GM19468 (cell line): ENCODE results near the gene AKIP1.
"Not testable (repeated sequence)": the region's sequence is repeated elsewhere in the genome, so short reads cannot be mapped to it uniquely, and the experiment has no call there.

Source experiments
- ATAC-seq: cut with Tn5 transposase; IDR thresholded peaks from one replicate; pipeline ENCODE4 v1.9.1; 2021; ENCODE audit warnings: mild to moderate bottlenecking, moderate library complexity, moderate number of reproducible peaks; ENCODE audit not compliant: unreplicated experiment; ENCODE audit errors: extremely low read depth

Gene AKIP1

GRCh38 chr11:8911029-8911823, at the start of gene AKIP1:
Gene AKIP1, plus strand, starts transcription at chr11:8911189. Its CDS starts 261 bp downstream, at chr11:8911450.
- peak; percentile 70 for ATAC-seq

GRCh38 chr11:8863838-8864237, 47.2 kb upstream of the AKIP1 start:
- no peak for ATAC-seq

DNA sequence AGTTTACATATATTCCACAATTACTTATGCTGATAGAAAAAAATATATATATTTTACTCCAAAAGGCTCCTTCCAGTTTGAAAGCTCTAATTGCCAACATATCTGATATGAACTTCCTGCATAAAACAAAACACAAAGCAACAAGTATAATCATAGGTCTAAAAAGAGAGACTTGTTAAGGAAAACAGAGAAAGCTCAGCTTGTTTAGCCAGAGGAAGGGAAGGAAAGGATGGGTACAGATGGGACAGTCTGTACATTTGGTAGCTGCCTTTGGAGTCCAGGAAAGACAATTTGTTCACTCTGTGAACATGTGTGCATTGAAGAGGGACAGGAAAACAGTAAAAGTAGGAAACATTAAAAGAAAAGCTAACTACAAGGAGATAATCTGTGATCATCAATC, 45.7 kb upstream of the AKIP1 start:
- ATAC-seq: no peak

DNA sequence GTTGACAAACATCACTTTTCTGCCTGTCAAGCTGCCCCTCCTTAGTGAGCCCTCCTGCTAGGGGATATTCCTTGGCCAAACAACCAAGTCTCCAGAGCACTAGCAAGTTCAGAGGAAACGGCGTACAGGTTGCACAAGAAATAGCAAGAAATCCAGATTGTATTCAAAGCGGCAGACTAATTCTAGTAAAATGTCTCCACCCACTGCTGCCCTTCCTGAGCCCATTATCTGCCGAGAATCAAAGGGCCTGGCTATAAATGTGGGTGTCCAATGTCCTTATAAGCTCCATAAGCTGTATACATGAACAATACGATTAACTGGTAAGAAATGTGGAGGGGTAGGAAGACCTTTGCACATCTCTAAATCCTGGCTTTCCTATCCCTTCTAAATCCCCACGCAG, 44.0 kb upstream of the AKIP1 start:
- no peak for ATAC-seq

- ATAC-seq: no peak
Observed at GRCh38 chr11:8867931-8868631, 42.9 kb upstream of the AKIP1 start.

GRCh38 chr11:8870411-8871170, 40.4 kb upstream of the AKIP1 start:
- no peak for ATAC-seq

- no peak for ATAC-seq
Observed at GRCh38 chr11:8871171-8871775, 39.7 kb upstream of the AKIP1 start.

GRCh38 chr11:8871962-8872361, 39.0 kb upstream of the AKIP1 start:
- ATAC-seq: no peak

GRCh38 chr11:8873741-8874405, 37.1 kb upstream of the AKIP1 start:
- ATAC-seq: no peak

- ATAC-seq: no peak
Observed at GRCh38 chr11:8878771-8879170, 32.2 kb upstream of the AKIP1 start.

DNA sequence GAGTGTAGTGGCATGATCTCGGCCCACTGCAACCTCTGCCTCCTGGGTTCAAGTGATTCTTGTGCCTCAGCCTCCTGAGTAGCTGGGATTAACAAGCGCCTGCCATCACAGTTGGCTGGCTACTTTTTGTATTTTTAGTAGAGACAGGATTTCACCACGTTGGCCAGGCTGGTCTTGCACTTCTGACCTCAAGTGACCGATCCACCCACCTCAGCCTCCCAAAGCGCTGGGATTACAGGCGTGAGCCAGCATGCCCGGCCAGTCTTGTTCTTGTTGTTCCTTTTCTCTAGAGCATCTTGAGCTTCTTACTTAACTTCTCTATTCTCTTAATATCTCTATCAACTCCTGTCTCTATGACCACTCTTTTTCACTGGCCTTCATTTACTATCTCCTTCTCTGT, 29.4 kb upstream of the AKIP1 start:
- not testable (repeated sequence) for ATAC-seq

DNA sequence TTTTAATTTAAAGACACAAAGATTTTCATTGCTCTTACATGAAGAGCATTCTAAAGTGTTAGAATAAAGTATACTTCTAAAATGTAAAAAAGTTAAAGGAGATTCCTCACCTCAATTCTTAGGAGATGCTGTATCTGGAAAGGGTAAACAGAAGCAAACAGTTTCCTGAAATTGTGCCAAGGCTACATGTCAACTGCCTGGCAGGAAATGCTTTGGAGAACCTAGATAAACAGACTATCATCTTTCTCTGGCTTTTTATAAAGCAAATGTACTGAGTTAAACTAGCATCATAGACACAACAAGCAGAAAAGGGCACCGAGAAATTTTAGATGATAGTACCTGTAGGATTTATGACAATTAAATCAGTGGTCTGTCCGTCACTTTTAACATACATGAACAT, 24.7 kb upstream of the AKIP1 start:
- ATAC-seq: no peak

DNA sequence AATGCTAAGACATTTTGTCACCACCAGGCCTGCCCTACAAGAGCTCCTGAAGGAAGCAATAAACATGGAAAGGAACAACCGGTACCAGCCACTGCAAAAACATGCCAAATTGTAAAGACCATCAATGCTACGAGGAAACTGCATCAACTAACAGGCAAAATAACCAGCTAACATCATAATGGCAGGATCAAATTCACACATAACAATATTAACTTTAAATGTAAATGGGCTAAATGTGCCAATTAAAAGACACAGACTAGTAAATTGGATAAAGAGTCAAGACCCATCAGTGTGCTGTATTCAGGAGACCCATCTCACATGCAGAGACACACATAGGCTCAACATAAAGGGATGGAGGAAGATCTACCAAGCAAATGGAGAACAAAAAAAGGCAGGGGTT, 19.8 kb upstream of the AKIP1 start:
- not testable (repeated sequence) for ATAC-seq

- no peak for ATAC-seq
Observed at GRCh38 chr11:8899119-8899753, 11.8 kb upstream of the AKIP1 start.

DNA sequence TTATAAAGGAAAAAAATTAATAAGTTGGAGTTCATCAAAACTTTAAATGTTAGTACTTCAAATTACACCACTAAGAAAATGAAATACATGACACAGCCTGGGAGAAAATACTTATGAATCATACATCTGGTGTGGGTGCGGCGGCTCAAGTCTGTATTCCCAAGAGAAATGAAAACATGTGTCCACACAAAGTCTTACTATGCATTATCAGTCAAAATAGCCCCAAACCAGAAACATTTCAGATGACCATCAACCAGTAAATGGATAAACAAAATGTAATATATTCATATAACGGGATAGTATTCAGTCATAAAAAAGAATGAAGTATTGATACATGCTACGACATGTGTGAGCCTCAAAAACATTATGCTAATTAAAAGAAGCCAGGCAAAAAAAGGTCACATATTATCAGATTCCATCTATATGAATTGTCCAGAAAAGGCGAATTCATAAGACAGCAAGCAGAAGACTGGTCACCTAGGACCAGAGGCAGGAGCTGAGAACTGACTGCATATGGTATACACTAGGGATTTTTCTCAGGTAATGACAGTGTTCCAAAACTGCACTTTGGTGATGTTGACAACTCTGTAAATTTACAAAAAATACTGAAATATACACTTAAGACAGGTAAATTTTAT, 5.3 kb upstream of the AKIP1 start:
- no peak for ATAC-seq

- ATAC-seq: no peak
Observed at GRCh38 chr11:8907116-8907515, 3.9 kb upstream of the AKIP1 start.

- no peak for ATAC-seq
Observed at GRCh38 chr11:8908099-8908498, 2.9 kb upstream of the AKIP1 start.

GRCh38 chr11:8910649-8911026, 351 bp upstream of the AKIP1 start:
- no peak for ATAC-seq

DNA sequence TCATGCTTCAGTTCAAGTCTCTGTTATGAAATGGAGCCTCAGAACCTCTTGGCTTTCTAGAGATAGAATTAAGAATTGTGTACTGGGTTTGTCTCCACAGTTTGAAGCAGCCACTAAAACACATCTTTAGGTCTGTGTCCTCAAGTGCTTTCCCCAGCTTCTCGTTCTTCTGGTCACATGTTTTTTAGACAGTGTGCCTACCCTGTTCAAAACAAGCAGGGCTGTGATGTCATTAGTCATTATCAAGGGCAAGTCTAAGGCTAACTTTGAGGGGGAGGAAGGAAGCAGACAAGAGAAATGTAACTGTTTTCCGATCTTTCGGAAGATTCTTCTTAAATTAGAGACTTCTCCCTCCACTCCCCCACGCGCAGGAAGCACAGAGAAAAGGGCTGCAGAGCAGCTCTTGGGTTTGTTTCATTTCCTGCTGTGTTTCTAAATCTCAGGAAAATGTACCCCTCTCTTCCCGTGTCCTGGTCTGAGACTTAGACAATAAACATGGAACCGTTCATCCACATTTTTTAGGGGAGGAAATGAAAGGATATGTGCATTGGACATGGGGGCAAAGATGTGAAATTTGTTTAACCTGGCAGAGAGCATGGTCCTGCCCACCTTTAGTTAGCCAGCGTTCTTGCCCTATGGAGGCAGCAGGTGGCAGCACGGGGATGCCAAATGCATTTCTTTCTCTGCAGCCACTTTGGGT, 3.1 kb downstream of the AKIP1 start:
- no peak for ATAC-seq
